OCI-LY7 (cell line): ENCODE results near the gene GABARAPL2.

Experiments
- CTCF ChIP-seq: fragments of 200-600 bp; sonication (generic); conservative IDR thresholded peaks from 2 replicates; pipeline ENCODE4 v1.5.1; 2014; ENCODE audit warnings: mild to moderate bottlenecking, antibody characterized with exemption, low read length, moderate library complexity, mixed read lengths
- EZH2phosphoT487 ChIP-seq: fragments of 200-600 bp; sonication (generic); IDR thresholded peaks from 2 replicates; pipeline ENCODE4 v1.6.1; 2018; ENCODE audit warnings: low read depth, borderline replicate concordance, mild to moderate bottlenecking, mixed run types, antibody characterized with exemption, low read length, moderate library complexity, mixed read lengths

GRCh38 chr16:75535211-75535843 lies 30.9 kb upstream of the GABARAPL2 start:
- no peak for TF ChIP-seq CTCF
- no peak for TF ChIP-seq EZH2phosphoT487
